HUES48 (cell line): ENCODE data around the gene C6orf58.

Experiments used
- H3K27ac ChIP-seq: one replicate; pipeline ENCODE4 v1.7.0; 2013; ENCODE audit warnings: low read depth, low read length, inconsistent platforms
- H3K27me3 ChIP-seq: 2 replicates; pipeline ENCODE4 v1.6.1; 2013; ENCODE audit warnings: mild to moderate bottlenecking, low read length; ENCODE audit not compliant: control insufficient read depth, insufficient read depth
- H3K36me3 ChIP-seq: 2 replicates; pipeline ENCODE4 v1.6.1; 2013; ENCODE audit warnings: low read length; ENCODE audit not compliant: control insufficient read depth, insufficient read depth
- H3K4me1 ChIP-seq: 2 replicates; pipeline ENCODE4 v1.6.1; 2013; ENCODE audit warnings: mild to moderate bottlenecking, low read length; ENCODE audit not compliant: control insufficient read depth, insufficient read depth
- H3K4me3 ChIP-seq: 2 replicates; pipeline ENCODE4 v1.5.1; 2013; ENCODE audit warnings: mild to moderate bottlenecking, low read depth, low read length
- H3K9ac ChIP-seq: 2 replicates; pipeline ENCODE4 v1.6.1; 2013; ENCODE audit warnings: mild to moderate bottlenecking, low read depth, low read length, moderate library complexity
- H3K9me3 ChIP-seq: 2 replicates; pipeline ENCODE4 v1.6.1; 2013; ENCODE audit warnings: low read length; ENCODE audit not compliant: control insufficient read depth, insufficient read depth

C6orf58 gene

DNA sequence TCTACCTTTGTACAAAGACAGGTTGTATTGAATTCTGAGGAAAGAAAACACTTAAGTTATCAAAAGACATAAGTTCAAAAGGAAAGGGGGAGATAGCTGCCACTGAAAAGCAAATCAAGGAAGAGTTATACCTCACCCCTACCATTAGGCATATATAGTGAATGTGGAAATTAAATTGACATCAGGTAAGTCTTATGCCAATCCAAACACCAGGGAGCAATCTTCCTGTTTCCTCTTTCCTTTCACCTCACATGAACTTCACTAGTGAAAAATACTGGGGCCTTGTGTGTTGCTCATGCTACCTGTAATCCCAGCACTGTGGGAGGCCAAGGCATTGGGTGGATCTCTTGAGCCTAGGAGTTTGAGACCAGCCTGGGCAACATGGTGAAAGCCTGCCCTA, 10.9 kb upstream of the C6orf58 start:
- Histone ChIP-seq H3K9me3 (no peaks in the 10 kb centered on the region), H3K4me3 (no peak overlapping the region), H3K9ac (no peak overlapping the region), H3K4me1 (no peaks in the 10 kb centered on the region), H3K27ac (no peak overlapping the region), H3K36me3 (no peaks in the 10 kb centered on the region), H3K27me3 (no peaks in the 10 kb centered on the region)

DNA sequence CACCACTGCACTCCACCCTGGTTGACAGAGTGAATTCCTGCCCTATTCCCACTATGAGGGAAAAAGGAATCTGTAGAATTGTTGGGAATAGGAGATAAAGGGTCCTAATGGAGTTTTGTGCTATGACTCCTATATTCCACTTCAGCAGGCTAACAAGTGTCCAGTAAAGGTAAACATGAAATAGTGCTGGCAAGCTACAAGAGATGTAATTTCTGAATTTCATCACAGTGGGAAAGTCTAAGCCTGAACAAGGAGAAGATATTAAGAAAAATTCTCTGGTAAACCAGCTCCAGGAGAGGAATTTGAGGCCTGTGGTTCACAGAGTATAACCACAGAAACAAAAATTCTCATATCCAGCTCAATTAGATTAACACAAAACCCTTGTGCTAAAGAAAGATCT, 10.3 kb upstream of the C6orf58 start:
- Histone ChIP-seq H3K27ac (no peak overlapping the region), H3K4me1 (no peaks in the 10 kb centered on the region), H3K9me3 (no peaks in the 10 kb centered on the region)

DNA sequence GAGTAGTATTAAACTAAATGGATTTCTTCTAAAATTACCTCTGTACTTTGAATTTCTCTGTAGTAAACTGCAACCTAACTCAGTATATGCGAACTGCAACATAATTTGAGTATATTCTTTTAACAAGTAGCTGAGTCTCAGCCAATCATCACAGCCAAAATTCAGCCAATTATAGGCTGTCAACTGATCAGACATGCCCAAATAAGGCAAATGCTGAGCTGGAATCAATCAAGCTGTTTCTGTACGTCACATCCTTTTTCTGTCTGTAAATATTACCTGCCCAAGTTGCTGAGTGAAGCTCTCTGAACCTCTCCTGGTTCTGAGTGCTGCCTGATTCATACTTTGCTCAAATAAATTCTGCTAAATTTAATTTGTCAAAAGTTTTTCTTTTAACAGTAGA, 9.5 kb upstream of the C6orf58 start:
- Histone ChIP-seq H3K4me3 (no peak overlapping the region), H3K27ac (no peak overlapping the region), H3K9ac (no peak overlapping the region), H3K27me3 (no peaks in the 10 kb centered on the region), H3K36me3 (no peaks in the 10 kb centered on the region), H3K9me3 (no peaks in the 10 kb centered on the region), H3K4me1 (no peaks in the 10 kb centered on the region)

More for the DNA sequence above, 10.3 kb upstream of the C6orf58 start:
- no peak overlapping the region for H3K9ac ChIP-seq
- H3K36me3 ChIP-seq: no peaks in the 10 kb centered on the region
- no peak overlapping the region for H3K4me3 ChIP-seq
- H3K27me3 ChIP-seq: no peaks in the 10 kb centered on the region

DNA sequence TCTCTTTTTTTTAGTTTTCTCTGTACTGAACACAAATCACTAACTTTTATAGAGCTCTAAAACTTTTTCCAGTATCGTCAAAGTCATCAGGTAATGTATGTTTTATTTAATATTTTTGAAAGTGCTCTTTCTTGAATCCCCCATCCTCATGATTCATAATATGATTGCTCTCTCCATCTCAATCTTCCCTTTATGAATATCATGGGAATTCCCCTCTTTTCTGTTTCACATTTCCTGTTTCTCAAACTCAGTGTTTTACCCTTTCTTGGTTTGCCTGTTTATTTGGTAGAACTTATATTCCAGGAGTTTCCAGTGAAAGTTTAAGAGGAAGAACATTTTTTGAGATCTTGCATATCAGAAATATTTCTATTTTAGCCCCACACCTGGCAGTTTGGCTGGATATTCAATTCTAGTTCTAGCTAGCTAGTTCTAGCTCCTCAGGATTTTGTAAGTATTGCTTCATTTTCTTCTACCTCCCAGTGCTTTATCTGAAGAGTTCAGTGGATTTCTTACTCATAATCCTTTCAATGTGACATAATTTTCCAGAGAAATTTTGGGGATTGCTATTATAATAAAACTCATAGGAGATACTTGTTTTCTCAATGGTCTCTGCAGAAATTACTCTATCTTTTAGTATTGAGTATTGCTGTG, 6.1 kb upstream of the C6orf58 start:
- no peak overlapping the region for H3K9ac ChIP-seq
- no peak overlapping the region for H3K27ac ChIP-seq
- no peaks in the 10 kb centered on the region for H3K9me3 ChIP-seq
- H3K36me3 ChIP-seq: no peaks in the 10 kb centered on the region
- no peak overlapping the region for H3K4me3 ChIP-seq
- H3K4me1 ChIP-seq: no peaks in the 10 kb centered on the region
- no peaks in the 10 kb centered on the region for H3K27me3 ChIP-seq

DNA sequence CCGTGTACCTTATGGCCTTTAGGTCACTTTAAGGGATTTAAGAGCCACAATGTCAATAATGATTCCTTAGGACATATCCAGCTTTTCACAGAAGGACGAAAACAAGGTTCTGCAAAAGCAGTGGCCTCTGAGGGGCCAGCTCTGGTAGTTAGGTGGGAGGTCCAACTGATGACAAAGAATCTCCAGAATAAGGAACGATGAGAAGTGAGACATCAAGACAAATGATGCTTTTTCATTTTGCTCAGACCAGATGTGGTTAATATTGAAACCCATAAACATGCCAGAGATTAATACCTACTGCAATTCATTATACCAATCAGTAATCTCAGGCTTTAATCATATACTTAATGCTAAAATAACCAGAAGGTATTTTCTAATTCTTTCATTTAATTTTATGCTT, 1.9 kb downstream of the C6orf58 start:
- H3K4me1 ChIP-seq: no peaks in the 10 kb centered on the region
- no peaks in the 10 kb centered on the region for H3K9me3 ChIP-seq
- H3K27me3 ChIP-seq: no peaks in the 10 kb centered on the region

DNA sequence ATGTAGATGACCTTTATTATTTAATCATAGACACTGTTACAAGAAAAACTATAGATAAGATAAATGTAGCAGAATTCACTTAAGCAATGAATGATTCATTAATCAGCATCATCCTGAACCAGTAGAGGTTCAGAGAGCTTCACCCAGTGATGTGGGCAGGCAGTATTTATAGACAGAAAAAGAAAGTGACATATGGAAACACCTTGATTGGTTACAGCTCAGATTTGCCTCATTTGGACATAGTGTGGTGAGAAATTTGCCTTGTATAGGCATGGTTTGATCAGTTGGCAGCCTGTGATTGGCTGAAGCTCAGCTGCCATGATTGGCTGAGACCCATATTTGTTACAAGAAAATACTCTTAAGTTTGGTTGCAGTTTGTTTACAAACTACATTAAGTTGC, 4.6 kb downstream of the C6orf58 start:
- H3K4me3 ChIP-seq: no peak overlapping the region
- H3K36me3 ChIP-seq: no peaks in the 10 kb centered on the region
- no peak overlapping the region for H3K27ac ChIP-seq
- no peak overlapping the region for H3K9ac ChIP-seq
- no peaks in the 10 kb centered on the region for H3K9me3 ChIP-seq
- no peaks in the 10 kb centered on the region for H3K27me3 ChIP-seq
- H3K4me1 ChIP-seq: 0 out of 2 replicates have a peak, but pooled peaks cover 8% of the 10 kb centered on the region

More for the DNA sequence above, 1.9 kb downstream of the C6orf58 start:
- Histone ChIP-seq H3K27ac (no peak overlapping the region), H3K36me3 (no peaks in the 10 kb centered on the region), H3K9ac (no peak overlapping the region), H3K4me3 (no peak overlapping the region)

DNA sequence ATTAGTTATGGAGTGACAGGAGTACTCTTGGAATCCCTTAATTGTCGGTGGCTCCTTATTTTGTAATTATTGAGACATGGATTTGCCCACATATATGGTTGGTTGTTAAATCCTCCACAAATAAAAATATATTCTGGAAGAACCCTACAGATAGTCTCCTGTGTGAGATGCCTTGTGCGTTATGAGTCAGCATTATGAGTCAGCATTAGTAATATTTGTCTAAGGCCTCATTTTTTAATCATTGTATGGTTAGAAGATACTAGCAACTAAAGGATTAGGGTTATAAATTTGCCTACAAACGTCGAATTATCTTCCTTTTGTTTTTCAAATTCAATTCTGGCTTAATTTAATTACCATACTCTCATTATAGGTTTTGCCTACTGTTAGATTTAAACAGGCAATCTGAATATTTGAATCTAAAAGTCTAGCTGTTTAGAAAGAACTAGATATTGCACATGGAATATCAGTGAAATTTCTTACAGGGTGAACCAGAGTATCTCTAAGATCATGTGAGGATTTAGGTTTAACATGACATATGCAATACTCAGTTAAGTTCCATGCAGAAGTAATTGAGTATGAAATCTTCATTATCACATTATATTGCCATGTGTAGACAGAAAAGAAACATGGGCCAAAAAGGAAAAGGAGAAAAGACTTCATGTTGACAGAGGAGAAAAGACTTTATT, 5.9 kb downstream of the C6orf58 start:
- no peaks in the 10 kb centered on the region for H3K27me3 ChIP-seq
- no peak overlapping the region for H3K9ac ChIP-seq
- H3K4me3 ChIP-seq: no peak overlapping the region
- no peak overlapping the region for H3K27ac ChIP-seq
- H3K36me3 ChIP-seq: no peaks in the 10 kb centered on the region
- H3K4me1 ChIP-seq: 0 out of 2 replicates have a peak, but pooled peaks cover 9% of the 10 kb centered on the region
- no peaks in the 10 kb centered on the region for H3K9me3 ChIP-seq

DNA sequence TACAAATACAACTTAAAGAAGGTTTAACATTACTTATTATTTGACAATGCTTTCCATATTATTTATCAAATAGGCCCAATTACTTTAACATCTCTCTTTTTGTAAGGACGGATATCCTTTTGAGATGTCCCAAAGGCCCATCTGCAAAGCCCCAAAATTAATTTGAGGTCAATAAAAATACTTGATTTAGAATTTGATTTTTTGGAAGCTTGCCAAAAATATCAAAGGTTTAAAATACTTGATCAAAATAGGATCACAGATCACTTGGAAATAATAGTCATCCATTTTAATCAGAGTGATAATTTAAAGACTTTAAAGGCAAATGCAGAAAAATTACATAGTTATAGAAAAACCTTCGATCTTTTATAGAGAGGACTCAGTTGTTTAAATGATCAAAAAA, 8.1 kb downstream of the C6orf58 start:
- H3K9me3 ChIP-seq: no peaks in the 10 kb centered on the region

DNA sequence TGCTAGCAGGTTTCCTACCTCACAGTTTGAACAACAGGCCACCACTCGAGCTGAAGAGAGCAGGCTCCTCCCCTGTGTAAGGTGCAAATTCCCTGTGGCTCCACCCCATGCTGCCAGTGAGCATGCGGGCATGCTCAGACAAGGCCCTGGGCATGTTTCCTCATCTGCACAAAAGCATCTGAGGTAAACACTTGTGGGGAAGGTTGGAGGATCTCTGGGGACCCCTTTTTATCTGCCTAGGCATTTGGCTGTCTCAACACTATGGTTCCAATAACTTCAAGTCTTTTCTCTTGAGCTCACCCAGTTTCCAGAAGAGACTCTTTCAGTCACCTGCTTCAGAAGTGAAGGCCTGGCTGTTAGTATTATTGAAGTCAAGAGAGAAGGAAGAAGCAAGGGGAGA, 9.4 kb downstream of the C6orf58 start:
- no peaks in the 10 kb centered on the region for H3K36me3 ChIP-seq
- H3K27me3 ChIP-seq: no peaks in the 10 kb centered on the region

More for the DNA sequence above, 8.1 kb downstream of the C6orf58 start:
- Histone ChIP-seq H3K27ac (no peak overlapping the region), H3K4me3 (no peak overlapping the region), H3K36me3 (no peaks in the 10 kb centered on the region), H3K9ac (no peak overlapping the region), H3K27me3 (no peaks in the 10 kb centered on the region), H3K4me1 (0 out of 2 replicates have a peak, but pooled peaks cover 9% of the 10 kb centered on the region)

DNA sequence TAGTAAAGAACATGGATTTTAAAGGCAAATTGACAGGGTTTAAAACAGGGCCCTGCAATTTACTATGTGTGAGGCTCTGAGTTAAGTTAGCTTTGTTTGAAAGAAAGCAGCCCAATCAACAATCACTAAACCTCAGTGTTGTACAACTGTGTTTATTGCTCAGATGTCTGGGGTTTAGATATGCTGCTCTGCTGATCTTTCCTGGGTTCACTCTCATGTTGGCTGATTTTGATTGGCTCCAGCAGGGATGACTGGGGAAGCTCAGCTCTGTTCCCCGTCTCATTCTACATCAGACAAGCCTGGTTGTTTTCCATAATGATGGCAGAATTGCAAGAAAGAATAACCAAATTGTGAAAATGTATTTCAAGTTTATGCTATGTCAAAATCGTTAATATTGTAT, 10.9 kb downstream of the C6orf58 start:
- H3K27me3 ChIP-seq: no peaks in the 10 kb centered on the region
- H3K4me3 ChIP-seq: no peak overlapping the region
- no peak overlapping the region for H3K27ac ChIP-seq
- 0 out of 2 replicates have a peak, but pooled peaks cover 9% of the 10 kb centered on the region for H3K4me1 ChIP-seq
- H3K9me3 ChIP-seq: peaks cover 5% of the 10 kb centered on the region; the same call in 1 of the 2 replicates
- H3K36me3 ChIP-seq: no peaks in the 10 kb centered on the region
- no peak overlapping the region for H3K9ac ChIP-seq

More for the DNA sequence above, 9.4 kb downstream of the C6orf58 start:
- Histone ChIP-seq H3K4me3 (no peak overlapping the region), H3K4me1 (0 out of 2 replicates have a peak, but pooled peaks cover 9% of the 10 kb centered on the region), H3K9me3 (no peaks in the 10 kb centered on the region), H3K27ac (no peak overlapping the region), H3K9ac (no peak overlapping the region)

DNA sequence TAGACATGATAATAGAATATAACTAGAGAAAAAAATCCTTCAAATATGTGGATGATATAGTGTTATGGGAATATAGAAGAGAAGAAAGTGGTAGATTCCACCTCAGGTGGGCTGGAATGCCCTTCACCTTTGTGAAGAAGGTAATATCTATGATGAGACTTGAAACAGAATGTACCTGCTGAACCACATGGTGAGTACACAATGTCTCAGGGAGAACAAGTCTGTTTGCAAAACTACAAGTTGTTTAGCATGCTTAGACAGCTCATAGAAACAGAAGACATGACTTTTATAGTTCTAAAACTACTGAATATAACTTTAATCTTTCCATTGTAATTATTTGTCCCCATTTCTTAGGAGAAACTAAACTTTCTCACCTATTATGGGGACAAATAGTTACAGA, 12.2 kb downstream of the C6orf58 start:
- no peaks in the 10 kb centered on the region for H3K36me3 ChIP-seq
- H3K9ac ChIP-seq: no peak overlapping the region
- H3K4me1 ChIP-seq: 0 out of 2 replicates have a peak, but pooled peaks cover 9% of the 10 kb centered on the region
- no peak overlapping the region for H3K4me3 ChIP-seq
- no peak overlapping the region for H3K27ac ChIP-seq
- no peaks in the 10 kb centered on the region for H3K27me3 ChIP-seq
- H3K9me3 ChIP-seq: peaks cover 5% of the 10 kb centered on the region; the same call in 1 of the 2 replicates
